OCI-LY1 (cell line): ENCODE data around the gene S100A10.

ENCODE experiments used
- H2AFZ ChIP-seq: fragments of 200-600 bp; sonication (generic), shearing (Covaris generic); 2 replicates; pipeline ENCODE4 v1.6.0; 2014; ENCODE audit warnings: antibody characterized with exemption, mild to moderate bottlenecking, low read length
- H3F3A ChIP-seq: fragments of 200-600 bp; sonication (generic), shearing (Covaris generic); 2 replicates; pipeline ENCODE4 v1.6.0; 2014; ENCODE audit warnings: mild to moderate bottlenecking, antibody characterized with exemption, low read length, moderate library complexity; ENCODE audit not compliant: insufficient read depth
- H3K27ac ChIP-seq: fragments of 200-600 bp; sonication (generic); 2 replicates; pipeline ENCODE4 v1.5.1; 2014; ENCODE audit warnings: low read length, mixed run types, mild to moderate bottlenecking, low read depth; ENCODE audit not compliant: poor library complexity, severe bottlenecking
- H3K27me3 ChIP-seq: fragments of 200-600 bp; sonication (generic); 2 replicates; pipeline ENCODE4 v1.6.0; 2014; ENCODE audit warnings: antibody characterized with exemption, mild to moderate bottlenecking, low read length, moderate library complexity; ENCODE audit not compliant: insufficient read depth
- H3K36me3 ChIP-seq: fragments of 200-600 bp; sonication (generic); 2 replicates; pipeline ENCODE4 v1.6.1; 2014; ENCODE audit warnings: mild to moderate bottlenecking, antibody characterized with exemption, low read length, moderate library complexity, mixed read lengths; ENCODE audit not compliant: insufficient read depth
- H3K4me1 ChIP-seq: fragments of 200-600 bp; sonication (generic); 2 replicates; pipeline ENCODE4 v1.5.1; 2014; ENCODE audit warnings: mild to moderate bottlenecking, low read length, moderate library complexity; ENCODE audit not compliant: insufficient read depth, severe bottlenecking
- H3K4me2 ChIP-seq: fragments of 200-600 bp; sonication (generic), shearing (Covaris generic); 2 replicates; pipeline ENCODE4 v1.6.1; 2014; ENCODE audit warnings: low read length
- H3K4me3 ChIP-seq: fragments of 200-600 bp; sonication (generic); 2 replicates; pipeline ENCODE4 v1.5.1; 2014; ENCODE audit warnings: low read length, low read depth, mild to moderate bottlenecking, mixed read lengths; ENCODE audit not compliant: poor library complexity, severe bottlenecking
- H3K79me2 ChIP-seq: fragments of 200-600 bp; shearing (Covaris generic); 2 replicates; pipeline ENCODE4 v1.6.1; 2016; ENCODE audit warnings: mixed run types, low read length, mixed read lengths; ENCODE audit not compliant: insufficient read depth
- H3K9ac ChIP-seq: fragments of 200-600 bp; sonication (generic), shearing (Covaris generic); 2 replicates; pipeline ENCODE4 v1.6.1; 2014; ENCODE audit warnings: mild to moderate bottlenecking, low read length, mixed read lengths
- H3K9me2 ChIP-seq: fragments of 200-600 bp; sonication (generic), shearing (Covaris generic); 2 replicates; pipeline ENCODE4 v1.6.1; 2014; ENCODE audit warnings: low read depth, mild to moderate bottlenecking, low read length, mixed read lengths
- H3K9me3 ChIP-seq: fragments of 200-600 bp; shearing (Covaris generic); 2 replicates; pipeline ENCODE4 v1.6.1; 2014; ENCODE audit warnings: low read length, mixed read lengths
- H4K20me1 ChIP-seq: fragments of 200-600 bp; sonication (generic), shearing (Covaris generic); 2 replicates; pipeline ENCODE4 v1.6.0; 2016; ENCODE audit warnings: mild to moderate bottlenecking, low read length; ENCODE audit not compliant: insufficient read depth
- EZH2 ChIP-seq: fragments of 200-600 bp; sonication (generic), shearing (Covaris generic); IDR thresholded peaks from 2 replicates; pipeline ENCODE4 v1.8.0; 2017; ENCODE audit warnings: borderline replicate concordance, mixed run types, mild to moderate bottlenecking, antibody characterized with exemption, low read length, moderate library complexity, mixed read lengths
- TF ChIP-seq, protein P1 (sequence below): fragments of 200-600 bp; sonication (generic), shearing (Covaris generic); IDR thresholded peaks from 2 replicates; pipeline ENCODE4 v1.5.1; 2017; ENCODE audit warnings: mild to moderate bottlenecking, antibody characterized with exemption, low read length, moderate library complexity, mixed read lengths

S100A10 gene

DNA sequence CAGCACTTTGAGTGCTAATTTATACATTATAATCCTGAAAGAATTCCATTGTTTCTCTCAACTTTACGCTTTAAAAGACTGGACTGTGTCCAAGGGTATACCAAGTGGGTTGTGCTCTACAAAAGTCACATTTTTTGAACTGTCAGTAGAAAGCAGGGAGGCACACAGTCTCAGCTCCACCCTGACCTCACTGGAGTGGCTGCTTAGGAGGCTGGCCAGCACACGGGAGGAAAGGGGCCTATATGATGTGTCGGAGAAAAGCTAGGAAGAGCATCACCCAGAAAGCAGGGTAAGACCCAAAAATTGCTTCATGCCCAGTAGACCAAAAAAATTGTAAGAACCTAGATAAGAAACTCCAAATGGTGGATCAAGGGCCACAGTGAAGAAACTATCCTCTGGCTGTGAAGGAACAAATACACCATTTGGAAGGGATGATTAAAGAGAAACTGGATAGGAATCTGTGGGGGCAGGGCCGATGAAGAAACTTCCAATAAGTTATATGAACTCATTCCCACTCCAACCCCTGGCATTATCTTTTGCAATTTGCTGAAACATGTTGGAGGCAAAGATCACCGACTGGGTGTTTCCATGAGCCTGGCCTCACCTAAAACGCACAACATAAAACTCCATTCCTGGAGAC is 1.9 kb downstream of the S100A10 start:
- H3K9me3 ChIP-seq: no peaks in the 10 kb centered on the region
- H3K27ac ChIP-seq: no peak overlapping the region
- H3K9me2 ChIP-seq: no peaks in the 10 kb centered on the region
- no peak overlapping the region for H3K4me3 ChIP-seq
- H3K4me2 ChIP-seq: no peak overlapping the region
- TF ChIP-seq EZH2: no peak
- TF ChIP-seq, protein P1, sequence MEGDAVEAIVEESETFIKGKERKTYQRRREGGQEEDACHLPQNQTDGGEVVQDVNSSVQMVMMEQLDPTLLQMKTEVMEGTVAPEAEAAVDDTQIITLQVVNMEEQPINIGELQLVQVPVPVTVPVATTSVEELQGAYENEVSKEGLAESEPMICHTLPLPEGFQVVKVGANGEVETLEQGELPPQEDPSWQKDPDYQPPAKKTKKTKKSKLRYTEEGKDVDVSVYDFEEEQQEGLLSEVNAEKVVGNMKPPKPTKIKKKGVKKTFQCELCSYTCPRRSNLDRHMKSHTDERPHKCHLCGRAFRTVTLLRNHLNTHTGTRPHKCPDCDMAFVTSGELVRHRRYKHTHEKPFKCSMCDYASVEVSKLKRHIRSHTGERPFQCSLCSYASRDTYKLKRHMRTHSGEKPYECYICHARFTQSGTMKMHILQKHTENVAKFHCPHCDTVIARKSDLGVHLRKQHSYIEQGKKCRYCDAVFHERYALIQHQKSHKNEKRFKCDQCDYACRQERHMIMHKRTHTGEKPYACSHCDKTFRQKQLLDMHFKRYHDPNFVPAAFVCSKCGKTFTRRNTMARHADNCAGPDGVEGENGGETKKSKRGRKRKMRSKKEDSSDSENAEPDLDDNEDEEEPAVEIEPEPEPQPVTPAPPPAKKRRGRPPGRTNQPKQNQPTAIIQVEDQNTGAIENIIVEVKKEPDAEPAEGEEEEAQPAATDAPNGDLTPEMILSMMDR: no peak
- H2AFZ ChIP-seq: no peak overlapping the region
- peaks cover 17% of the 10 kb centered on the region for H3K4me1 ChIP-seq
- H4K20me1 ChIP-seq: no peaks in the 10 kb centered on the region
- H3K79me2 ChIP-seq: no peaks in the 10 kb centered on the region
- H3K27me3 ChIP-seq: no peaks in the 10 kb centered on the region
- H3K36me3 ChIP-seq: no peaks in the 10 kb centered on the region
- H3K9ac ChIP-seq: no peak overlapping the region
- H3F3A ChIP-seq: no peaks in the 10 kb centered on the region

GRCh38 chr1:151990856-151991198 is 2.8 kb downstream of the S100A10 start:
- Histone ChIP-seq H3K4me2 (no peak overlapping the region), H3K79me2 (no peaks in the 10 kb centered on the region), H3K36me3 (no peaks in the 10 kb centered on the region), H4K20me1 (no peaks in the 10 kb centered on the region), H3K4me1 (peaks cover 17% of the 10 kb centered on the region), H3K4me3 (no peak overlapping the region), H3F3A (no peaks in the 10 kb centered on the region), H3K9me2 (no peaks in the 10 kb centered on the region), H3K9me3 (no peaks in the 10 kb centered on the region), H2AFZ (no peak overlapping the region), H3K9ac (no peak overlapping the region), H3K27me3 (no peaks in the 10 kb centered on the region), H3K27ac (no peak overlapping the region)
- no peak for TF ChIP-seq EZH2
- TF ChIP-seq, protein P1: no peak

- no peak overlapping the region for H2AFZ ChIP-seq
- peaks cover 17% of the 10 kb centered on the region for H3K4me1 ChIP-seq
- H3K4me3 ChIP-seq: no peak overlapping the region
- H4K20me1 ChIP-seq: no peaks in the 10 kb centered on the region
- H3K27ac ChIP-seq: no peak overlapping the region
- no peaks in the 10 kb centered on the region for H3K9me2 ChIP-seq
- no peak overlapping the region for H3K9ac ChIP-seq
- H3K27me3 ChIP-seq: no peaks in the 10 kb centered on the region
- no peak overlapping the region for H3K4me2 ChIP-seq
- H3F3A ChIP-seq: no peaks in the 10 kb centered on the region
- no peaks in the 10 kb centered on the region for H3K9me3 ChIP-seq
- no peaks in the 10 kb centered on the region for H3K79me2 ChIP-seq
- TF ChIP-seq, protein P1: no peak
- no peak for TF ChIP-seq EZH2
- no peaks in the 10 kb centered on the region for H3K36me3 ChIP-seq
Observed at GRCh38 chr1:151990058-151990855, 3.4 kb downstream of the S100A10 start.
